SK-N-MC (cell line): ENCODE data around the gene PAGE2.
"Not testable (repeated sequence)": the region's sequence is repeated elsewhere in the genome, so short reads cannot be mapped to it uniquely, and the experiment has no call there.

ENCODE experiments used
- DNase-seq: peaks from one replicate; pipeline ENCODE4 v3.0.0-alpha.2; 2011; ENCODE audit warnings: low read depth, low spot score
- H3K27ac ChIP-seq: fragments of 200-600 bp; sonication (generic); 2 replicates; pipeline ENCODE4 v1.5.1; 2016; ENCODE audit warnings: mixed run types
- H3K36me3 ChIP-seq: fragments of 200-600 bp; sonication (generic); 2 replicates; pipeline ENCODE4 v1.6.1; 2017; ENCODE audit warnings: antibody characterized with exemption, low read length, mixed read lengths; ENCODE audit not compliant: insufficient read depth
- H3K4me3 ChIP-seq: fragments of 200-600 bp; sonication (generic); 2 replicates; pipeline ENCODE4 v1.5.1; 2016
- H3K9ac ChIP-seq: fragments of 200-600 bp; sonication (generic); 2 replicates; pipeline ENCODE4 v1.8.0; 2017; ENCODE audit warnings: mixed run types, mixed read lengths; ENCODE audit not compliant: insufficient read length
- H3K9me3 ChIP-seq: fragments of 200-600 bp; sonication (generic); 2 replicates; pipeline ENCODE4 v1.6.1; 2017; ENCODE audit warnings: low read depth, mild to moderate bottlenecking, antibody characterized with exemption, low read length, moderate library complexity, mixed read lengths
- EZH2 ChIP-seq: fragments of 200-600 bp; sonication (generic); IDR thresholded peaks from one replicate; pipeline ENCODE4 v1.6.1; 2017; ENCODE audit warnings: antibody characterized with exemption
- FOXP2 ChIP-seq: optimal IDR thresholded peaks from 2 replicates; pipeline ENCODE3; 2011; ENCODE audit warnings: mild to moderate bottlenecking, moderate library complexity; ENCODE audit not compliant: insufficient read depth; ENCODE audit errors: extremely low read length, control extremely low read depth
- POLR2AphosphoS5 ChIP-seq: IDR thresholded peaks from 2 replicates; pipeline ENCODE4 v1.6.1; 2012; ENCODE audit warnings: mild to moderate bottlenecking, low read depth, low read length, borderline replicate concordance

The PAGE2 gene

GRCh38 chrX:55074851-55075467 lies 13.9 kb upstream of the PAGE2 start, which contains the start of gene PAGE2B:
Gene PAGE2B (plus strand): TSS chrX:55075030. CDS start chrX:55076042, 1,012 bp downstream.
- H3K36me3 ChIP-seq: no peaks in the 10 kb centered on the region
- no peak within 1 kb of the TSS for H3K9ac ChIP-seq
- no peak within 1 kb of the TSS for H3K27ac ChIP-seq
- no peak for DNase-seq
- H3K9me3 ChIP-seq: no peaks in the 10 kb centered on the region
- TF ChIP-seq POLR2AphosphoS5: no peak
- TF ChIP-seq FOXP2: no peak
- TF ChIP-seq EZH2: no peak
- H3K4me3 ChIP-seq: no peak within 1 kb of the TSS

DNA sequence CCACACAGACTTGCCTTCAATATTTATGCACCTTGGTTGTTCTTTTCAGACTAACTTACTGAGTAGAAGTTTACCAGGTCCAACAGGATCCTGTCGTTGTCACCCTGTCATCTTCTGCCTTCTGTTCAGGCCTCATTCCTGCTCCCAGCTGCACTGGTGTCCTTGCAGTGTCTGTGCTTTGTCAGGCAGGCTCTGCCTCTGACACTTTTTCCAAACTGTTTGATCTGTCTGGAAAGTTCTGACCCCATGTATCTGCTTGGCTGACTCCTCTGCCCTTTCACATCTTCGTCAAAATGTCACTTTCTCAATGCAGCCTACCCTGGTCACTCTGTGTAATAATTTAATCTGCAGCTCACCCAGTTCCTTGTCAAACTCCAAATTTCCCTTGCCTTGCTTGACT lies 9.9 kb downstream of the PAGE2 start:
- no peak for TF ChIP-seq POLR2AphosphoS5
- TF ChIP-seq EZH2: no peak
- TF ChIP-seq FOXP2: no peak
- Histone ChIP-seq H3K27ac (no peak overlapping the region), H3K9me3 (no peaks in the 10 kb centered on the region), H3K9ac (no peak overlapping the region), H3K36me3 (no peaks in the 10 kb centered on the region), H3K4me3 (no peak overlapping the region)
- DNase-seq: no peak

DNA sequence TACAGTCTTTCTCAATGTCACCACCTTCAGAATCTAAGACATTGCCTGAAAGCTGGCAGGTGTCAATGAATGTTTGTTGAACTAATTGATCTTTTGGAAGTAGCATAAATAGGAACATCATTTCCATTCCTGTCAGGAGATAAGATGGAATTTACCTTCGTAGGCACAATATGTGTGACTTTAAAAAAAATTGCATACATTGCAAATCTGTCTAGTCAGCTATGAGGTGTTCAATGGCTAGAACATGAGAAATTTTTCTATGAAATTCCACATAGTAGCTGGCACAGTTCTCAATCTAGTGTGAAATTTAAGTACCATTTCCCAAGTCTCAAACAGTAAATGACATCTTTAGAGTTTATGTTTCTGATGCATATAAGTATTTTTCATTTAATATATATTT lies 10.3 kb downstream of the PAGE2 start:
- no peak for DNase-seq

GRCh38 chrX:55102754-55103153 lies 13.9 kb downstream of the PAGE2 start:
- Histone ChIP-seq H3K4me3 (no peak overlapping the region), H3K9ac (no peak overlapping the region), H3K9me3 (no peaks in the 10 kb centered on the region), H3K27ac (no peak overlapping the region), H3K36me3 (no peaks in the 10 kb centered on the region)
- no peak for DNase-seq
- TF ChIP-seq FOXP2 (no peak), POLR2AphosphoS5 (no peak), EZH2 (no peak)

More for the DNA sequence above, 10.3 kb downstream of the PAGE2 start:
- Histone ChIP-seq H3K36me3 (no peaks in the 10 kb centered on the region), H3K9me3 (no peaks in the 10 kb centered on the region), H3K27ac (no peak overlapping the region), H3K9ac (no peak overlapping the region), H3K4me3 (no peak overlapping the region)
- no peak for TF ChIP-seq FOXP2
- no peak for TF ChIP-seq EZH2
- no peak for TF ChIP-seq POLR2AphosphoS5

DNA sequence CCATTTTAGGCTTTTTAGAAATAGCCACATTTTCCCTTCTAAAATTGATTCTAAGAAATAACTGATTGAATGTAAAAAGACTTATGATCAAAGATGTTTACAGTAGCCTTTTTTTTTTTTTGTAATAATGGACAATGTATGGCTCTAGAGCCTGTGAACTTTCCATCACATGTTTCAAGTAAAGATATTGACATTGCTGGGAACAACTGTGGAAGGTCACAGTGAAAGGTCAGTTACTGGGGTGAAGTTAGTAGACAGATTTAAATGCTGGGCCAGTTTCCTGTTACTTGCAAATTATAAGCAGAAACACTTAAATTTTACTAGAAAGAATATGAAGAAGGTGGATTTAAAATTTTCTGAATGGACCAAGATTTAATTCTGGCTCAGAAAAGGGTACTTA lies 18.4 kb downstream of the PAGE2 start:
- no peaks in the 10 kb centered on the region for H3K36me3 ChIP-seq
- H3K9me3 ChIP-seq: no peaks in the 10 kb centered on the region
- no peak for DNase-seq
- no peak overlapping the region for H3K9ac ChIP-seq
- H3K4me3 ChIP-seq: no peak overlapping the region
- TF ChIP-seq FOXP2 (no peak), EZH2 (no peak), POLR2AphosphoS5 (no peak)
- H3K27ac ChIP-seq: no peak overlapping the region

DNA sequence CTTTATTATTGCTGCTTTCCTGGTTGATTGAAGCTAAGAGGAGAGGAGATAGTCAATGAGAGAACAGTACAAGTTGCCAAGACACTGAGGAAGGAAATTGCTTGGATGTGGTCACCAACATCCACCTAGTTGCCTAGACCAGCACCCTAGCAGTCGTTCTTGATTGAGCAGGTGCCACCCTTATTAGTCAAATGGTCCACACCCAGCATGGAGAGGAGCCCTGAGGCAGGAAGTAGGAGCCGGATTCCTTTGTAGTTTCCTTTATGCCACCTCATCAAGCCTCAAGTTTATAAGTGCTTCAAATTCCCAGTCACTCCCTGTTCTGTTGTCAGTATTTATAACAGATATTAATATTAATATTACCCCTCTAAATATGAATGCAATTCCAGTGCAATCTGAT lies 19.1 kb downstream of the PAGE2 start:
- DNase-seq: no peak
- no peaks in the 10 kb centered on the region for H3K36me3 ChIP-seq
- H3K4me3 ChIP-seq: no peak overlapping the region
- no peaks in the 10 kb centered on the region for H3K9me3 ChIP-seq
- TF ChIP-seq EZH2 (no peak), POLR2AphosphoS5 (no peak), FOXP2 (no peak)
- H3K27ac ChIP-seq: no peak overlapping the region
- no peak overlapping the region for H3K9ac ChIP-seq

GRCh38 chrX:55109306-55109705 lies 20.5 kb downstream of the PAGE2 start:
- no peak for DNase-seq
- no peak overlapping the region for H3K27ac ChIP-seq
- no peaks in the 10 kb centered on the region for H3K9me3 ChIP-seq
- H3K36me3 ChIP-seq: no peaks in the 10 kb centered on the region
- H3K4me3 ChIP-seq: no peak overlapping the region
- TF ChIP-seq EZH2 (no peak), FOXP2 (no peak), POLR2AphosphoS5 (no peak)
- H3K9ac ChIP-seq: no peak overlapping the region

- no peak for DNase-seq
- no peaks in the 10 kb centered on the region for H3K36me3 ChIP-seq
- H3K9ac ChIP-seq: no peak overlapping the region
- no peak overlapping the region for H3K4me3 ChIP-seq
- H3K27ac ChIP-seq: no peak overlapping the region
- no peaks in the 10 kb centered on the region for H3K9me3 ChIP-seq
- no peak for TF ChIP-seq EZH2
- no peak for TF ChIP-seq POLR2AphosphoS5
- no peak for TF ChIP-seq FOXP2
Measured at GRCh38 chrX:55111578-55112254, 22.9 kb downstream of the PAGE2 start.

DNA sequence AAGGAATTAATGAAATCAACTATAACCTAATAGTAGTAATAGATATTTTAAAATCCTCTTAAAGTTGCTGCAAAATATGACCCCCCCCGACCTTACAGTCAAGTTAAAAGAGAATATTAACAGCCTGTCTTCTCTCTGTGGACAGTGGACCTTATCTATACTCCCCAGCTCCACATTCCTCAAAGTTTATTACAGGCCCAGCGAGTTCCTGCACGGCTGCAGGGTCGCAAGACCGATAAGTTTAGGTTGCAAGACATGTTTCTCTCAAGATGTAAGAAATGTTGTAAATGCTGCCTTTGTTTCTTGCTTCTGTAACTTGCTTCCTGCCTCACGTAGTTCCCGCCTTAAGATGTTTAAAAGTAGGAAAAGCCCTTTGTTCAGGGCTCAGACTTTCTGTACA lies 27.8 kb downstream of the PAGE2 start:
- not testable (repeated sequence) for DNase-seq, H3K36me3 ChIP-seq, H3K27ac ChIP-seq, H3K9ac ChIP-seq, H3K9me3 ChIP-seq, H3K4me3 ChIP-seq
